SK-N-SH (cell line): ENCODE measurements around the gene MAP3K5. TPM values are rescaled to one million over a fixed set of nuclear protein-coding genes. Genes with fewer than 3 reads are reported as not detected.

Experiments
- CTCF ChIA-PET: fragments of 300-600, 350-600 bp; formaldehyde crosslinking; extraction: SDS; loops from one replicate; lab custom pipeline; 2021; lab: Yijun Ruan, JAX
- POLR2A ChIA-PET: fragments of 350-600 bp; sonication (Branson Sonifier 250); formaldehyde crosslinking; extraction: SDS; loops from one replicate; lab custom pipeline; 2020; ENCODE audit warnings: antibody characterized with exemption, inconsistent platforms; lab: Yijun Ruan, JAX
- DNase-seq: peaks from one replicate; pipeline ENCODE4 v3.0.0; 2012
- H2AFZ ChIP-seq: fragments of 200-600 bp; sonication (generic); 2 replicates; pipeline ENCODE4 v1.8.1; 2016; ENCODE audit warnings: antibody characterized with exemption, mild to moderate bottlenecking, low read depth
- H3F3A ChIP-seq: fragments of 200-600 bp; sonication (generic); replicated peaks from 2 replicates; pipeline ENCODE3; 2016; ENCODE audit warnings: antibody characterized with exemption, mild to moderate bottlenecking; ENCODE audit not compliant: insufficient read depth
- H3K27ac ChIP-seq, 2 experiments: fragments of 200-500 bp in 1 of 2; fragments of 200-600 bp in 1 of 2; sonication (Bioruptor generic) in 1 of 2; sonication (generic), shearing (Covaris generic) in 1 of 2; 2 replicates each; pipeline versions ENCODE4 v1.5.1 to v1.6.1; 2014 to 2016; ENCODE audit warnings: low read depth in 2 of 2, inconsistent platforms in 1 of 2, low read length in 1 of 2, mild to moderate bottlenecking in 1 of 2, mixed read lengths in 1 of 2
- H3K27me3 ChIP-seq: fragments of 200-600 bp; sonication (generic), shearing (Covaris generic); 2 replicates; pipeline ENCODE4 v1.6.1; 2016; ENCODE audit warnings: mixed run types; ENCODE audit not compliant: insufficient read depth
- H3K36me3 ChIP-seq, 2 experiments: fragments of 200-500 bp in 1 of 2; fragments of 200-600 bp in 1 of 2; sonication (Bioruptor generic) in 1 of 2; sonication (generic) in 1 of 2; replicated peaks in 1 of 2; 2 replicates each; pipeline versions ENCODE3 to v1.5.1; 2014 to 2016; ENCODE audit warnings: low read length in 1 of 2, mild to moderate bottlenecking in 1 of 2; ENCODE audit not compliant: insufficient read depth in 2 of 2, control insufficient read depth in 1 of 2
- H3K4me1 ChIP-seq, 2 experiments: fragments of 200-500 bp in 1 of 2; fragments of 200-600 bp in 1 of 2; sonication (Bioruptor generic) in 1 of 2; sonication (generic), shearing (Covaris generic) in 1 of 2; 2 replicates each; pipeline versions ENCODE4 v1.5.1 to v1.6.1; 2014 to 2016; ENCODE audit warnings: low read depth in 1 of 2, low read length in 1 of 2, mixed run types in 1 of 2; ENCODE audit not compliant: insufficient read depth in 2 of 2, control insufficient read depth in 1 of 2
- H3K4me2 ChIP-seq: fragments of 200-600 bp; sonication (generic), shearing (Covaris generic); 2 replicates; pipeline ENCODE4 v1.6.1; 2017; ENCODE audit warnings: mixed run types
- H3K4me3 ChIP-seq, 2 experiments: fragments of 200-500 bp in 1 of 2; fragments of 200-600 bp in 1 of 2; sonication (Bioruptor generic) in 1 of 2; sonication (generic), shearing (Covaris generic) in 1 of 2; 2 replicates each; pipeline versions ENCODE4 v1.5.1 to v1.8.1; 2014 to 2016; ENCODE audit warnings: low read depth in 2 of 2, inconsistent platforms in 1 of 2, low read length in 1 of 2, mild to moderate bottlenecking in 1 of 2, mixed read lengths in 1 of 2, moderate library complexity in 1 of 2
- H3K79me2 ChIP-seq: fragments of 200-600 bp; sonication (generic); 2 replicates; pipeline ENCODE4 v1.8.1; 2017; ENCODE audit warnings: mild to moderate bottlenecking; ENCODE audit not compliant: insufficient read depth
- H3K9ac ChIP-seq: fragments of 200-600 bp; sonication (generic); 2 replicates; pipeline ENCODE4 v1.6.1; 2017; ENCODE audit warnings: mixed run types
- H3K9me2 ChIP-seq: fragments of 200-600 bp; sonication (generic); 2 replicates; pipeline ENCODE4 v1.6.1; 2017; ENCODE audit warnings: mixed run types
- H3K9me3 ChIP-seq: fragments of 200-600 bp; sonication (generic); 2 replicates; pipeline ENCODE4 v1.6.1; 2017; ENCODE audit warnings: mixed run types, mild to moderate bottlenecking, moderate library complexity
- H4K20me1 ChIP-seq: fragments of 200-600 bp; sonication (generic); 2 replicates; pipeline ENCODE4 v1.6.1; 2017; ENCODE audit warnings: mild to moderate bottlenecking, mixed run types; ENCODE audit not compliant: insufficient read depth
- EZH2phosphoT487 ChIP-seq: fragments of 200-600 bp; sonication (generic); IDR thresholded peaks from 2 replicates; pipeline ENCODE4 v1.6.1; 2017; ENCODE audit warnings: low read depth, mixed run types, mild to moderate bottlenecking, antibody characterized with exemption, moderate library complexity, borderline replicate concordance
- FOSL2 ChIP-seq: IDR thresholded peaks from 2 replicates; pipeline ENCODE4 v1.4.0; 2012; ENCODE audit warnings: low read depth, mild to moderate bottlenecking, moderate library complexity, borderline replicate concordance
- FOXJ3 ChIP-seq: sonication (generic); formaldehyde crosslinking; IDR thresholded peaks from 2 replicates; pipeline ENCODE4 v1.5.1; 2020; ENCODE audit warnings: mild to moderate bottlenecking, missing genetic modification reagents
- GATA2 ChIP-seq: sonication (generic); formaldehyde crosslinking; IDR thresholded peaks from 2 replicates; pipeline ENCODE4 v1.5.0; 2020; ENCODE audit warnings: mild to moderate bottlenecking, missing genetic modification reagents
- JUND ChIP-seq: IDR thresholded peaks from 2 replicates; pipeline ENCODE4 v1.4.0; 2012
- MEF2A ChIP-seq: IDR thresholded peaks from 2 replicates; pipeline ENCODE4 v1.4.0; 2012; ENCODE audit warnings: low read depth, borderline replicate concordance
- MXI1 ChIP-seq: IDR thresholded peaks from 2 replicates; pipeline ENCODE4 v1.6.1; 2012; ENCODE audit warnings: mild to moderate bottlenecking, low read depth, low read length, improper control_type of control experiment
- NRF1 ChIP-seq: IDR thresholded peaks from 2 replicates; pipeline ENCODE4 v1.6.1; 2012; ENCODE audit warnings: low read depth, mild to moderate bottlenecking, low read length
- POLR2AphosphoS5 ChIP-seq: IDR thresholded peaks from 2 replicates; pipeline ENCODE4 v1.6.1; 2012; ENCODE audit warnings: low read depth, low read length
- RAD21 ChIP-seq: IDR thresholded peaks from 2 replicates; pipeline ENCODE4 v1.6.1; 2012; ENCODE audit warnings: mild to moderate bottlenecking, low read length
- RCOR1 ChIP-seq: fragments of 150-350 bp; IDR thresholded peaks from 2 replicates; pipeline ENCODE4 v1.6.1; 2017; ENCODE audit warnings: antibody characterized with exemption, low read length
- RXRA ChIP-seq: IDR thresholded peaks from 2 replicates; pipeline ENCODE4 v1.4.0; 2012; ENCODE audit warnings: low read depth, mild to moderate bottlenecking, borderline replicate concordance
- SIN3A ChIP-seq: IDR thresholded peaks from 2 replicates; pipeline ENCODE4 v1.6.1; 2012; ENCODE audit warnings: low read depth, mild to moderate bottlenecking, low read length, moderate library complexity, borderline replicate concordance
- SMC3 ChIP-seq: IDR thresholded peaks from 2 replicates; pipeline ENCODE4 v1.6.1; 2012; ENCODE audit warnings: low read depth, low read length, improper control_type of control experiment
- TAF1 ChIP-seq: IDR thresholded peaks from 2 replicates; pipeline ENCODE4 v1.6.1; 2012; ENCODE audit warnings: low read depth, mild to moderate bottlenecking, low read length, moderate library complexity, borderline replicate concordance
- TCF12 ChIP-seq: IDR thresholded peaks from 2 replicates; pipeline ENCODE4 v1.4.0; 2012
- TEAD4 ChIP-seq: IDR thresholded peaks from 2 replicates; pipeline ENCODE4 v1.4.0; 2012; ENCODE audit warnings: mild to moderate bottlenecking, borderline replicate concordance; ENCODE audit not compliant: insufficient read depth
- USF1 ChIP-seq: IDR thresholded peaks from 2 replicates; pipeline ENCODE4 v1.4.0; 2012; ENCODE audit warnings: low read depth, borderline replicate concordance
- USF2 ChIP-seq: fragments of 150-350 bp; IDR thresholded peaks from 2 replicates; pipeline ENCODE4 v1.6.1; 2017; ENCODE audit warnings: antibody characterized with exemption, low read length, low read depth, borderline replicate concordance
- ZBTB33 ChIP-seq: IDR thresholded peaks from 2 replicates; pipeline ENCODE4 v1.4.0; 2012; ENCODE audit warnings: low read depth, borderline replicate concordance
- WGBS: methylation state at CpG from one replicate; pipeline ENCODE4 v1.1.6; 2017; ENCODE audit warnings: low lambda C conversion rate; 5-methylcytosine and 5-hydroxymethylcytosine counted together
- polyA plus RNA-seq, 3 experiments: library from polyadenylated mRNA; depleted of rRNA; stranded (reverse); fragments of >200 nt; gene quantifications; 2 replicates each; pipeline ENCODE4 v1.2.3, GENCODE V29; 2012

Gene MAP3K5
- polyA plus RNA-seq, 1 of the 3 experiments (the other 2 are of a cell fraction): 1.4 TPM

- Histone ChIP-seq H3K4me2 (no peak overlapping the region), H3K4me3 (no peak overlapping the region), H3K36me3 (peaks cover 0 to 3% of the 10 kb centered on the region in 2 experiments), H3K9me3 (no peaks in the 10 kb centered on the region), H3K9ac (no peak overlapping the region), H3F3A (peaks cover 3% of the 10 kb centered on the region), H2AFZ (no peak overlapping the region), H4K20me1 (no peaks in the 10 kb centered on the region), H3K9me2 (no peaks in the 10 kb centered on the region), H3K27ac (no peak overlapping the region), H3K4me1 (peaks cover 0 to 6% of the 10 kb centered on the region in 2 experiments; a peak in 1 of 4 replicates), H3K79me2 (no peaks in the 10 kb centered on the region), H3K27me3 (no peaks in the 10 kb centered on the region)
- no peak for TF ChIP-seq RAD21
- TF ChIP-seq GATA2: no peak
- TF ChIP-seq TCF12: no peak
- no peak for TF ChIP-seq MEF2A
- no peak for TF ChIP-seq ZBTB33
- TF ChIP-seq FOXJ3 (CRISPR knock-in tag): no peak
- no peak for TF ChIP-seq EZH2phosphoT487
- TF ChIP-seq SIN3A: no peak
- no peak for TF ChIP-seq MXI1
- DNase-seq: no peak
- ChIA-PET CTCF (interaction anchor here (0.9 to 2.5 kb wide), 5 partner anchors 8 to 73 kb away, joined by 3 to 12 read pairs (median 5); partner anchors contain the start of gene MAP3K5), POLR2A (interaction anchor here (0.5 to 1.8 kb wide), 2 partner anchors 49 to 72 kb away, joined by 3 to 5 read pairs; partner anchors contain the start of gene MAP3K5)
- WGBS: 80% methylated on average over 2 of the region's 2 CpGs
Observed at GRCh38 chr6:136719280-136720044, 72.8 kb downstream of the MAP3K5 start.

GRCh38 chr6:136718476-136718875 is 73.8 kb downstream of the MAP3K5 start:
- POLR2A ChIA-PET: interaction anchor here (1.8 kb wide), 1 partner anchor 73 kb away, joined by 5 read pairs; the partner anchor contains the start of gene MAP3K5
- H3K9me3 ChIP-seq: no peaks in the 10 kb centered on the region
- no peak overlapping the region for H3K27ac ChIP-seq
- 90% methylated on average over 1 of the region's 1 CpG for WGBS
- H3K4me2 ChIP-seq: no peak overlapping the region
- no peak overlapping the region for H3K4me3 ChIP-seq
- DNase-seq: no peak
- H3K9me2 ChIP-seq: no peaks in the 10 kb centered on the region
- no peak overlapping the region for H3K9ac ChIP-seq
- peaks cover 3% of the 10 kb centered on the region for H3F3A ChIP-seq
- H3K36me3 ChIP-seq: peaks cover 0 to 3% of the 10 kb centered on the region in 2 experiments
- no peaks in the 10 kb centered on the region for H3K27me3 ChIP-seq
- H3K4me1 ChIP-seq: peaks cover 0 to 1% of the 10 kb centered on the region in 2 experiments; a peak in 1 of 4 replicates
- H3K79me2 ChIP-seq: no peaks in the 10 kb centered on the region
- H4K20me1 ChIP-seq: no peaks in the 10 kb centered on the region
- no peak overlapping the region for H2AFZ ChIP-seq
- CTCF ChIA-PET: interaction anchor here (1.4 to 2.0 kb wide), 2 partner anchors 32 to 74 kb away, joined by 3 to 12 read pairs; partner anchors contain the start of gene MAP3K5
- no peak for TF ChIP-seq JUND
- TF ChIP-seq USF2: no peak
- no peak for TF ChIP-seq RCOR1
- TF ChIP-seq TEAD4: no peak
- no peak for TF ChIP-seq RAD21
- TF ChIP-seq POLR2AphosphoS5: no peak
- TF ChIP-seq RXRA: no peak
- no peak for TF ChIP-seq FOSL2
- no peak for TF ChIP-seq FOXJ3 (CRISPR knock-in tag)
- TF ChIP-seq MEF2A: no peak
- TF ChIP-seq ZBTB33: no peak
- no peak for TF ChIP-seq SMC3
- TF ChIP-seq USF1: no peak
- no peak for TF ChIP-seq NRF1
- TF ChIP-seq SIN3A: no peak
- no peak for TF ChIP-seq TAF1
